ENCODE measurements around the gene SLC7A11.

Gene SLC7A11

DNA sequence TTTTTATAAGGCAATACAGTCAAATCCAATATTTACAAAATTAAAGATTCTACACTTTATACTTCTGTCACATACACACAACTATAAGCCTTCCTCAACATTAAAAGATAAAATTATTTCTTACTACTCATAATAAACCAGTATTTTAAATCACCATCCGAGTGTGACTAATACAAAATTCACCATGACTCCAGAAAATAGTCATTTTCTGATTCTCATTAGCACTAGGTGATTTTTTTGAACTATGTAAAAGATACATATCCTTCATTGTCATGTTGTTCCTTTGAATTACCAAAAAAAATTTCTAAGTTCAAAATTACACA is 646 bp upstream of the SLC7A11 start:
- TF ChIP-seq, protein P1, sequence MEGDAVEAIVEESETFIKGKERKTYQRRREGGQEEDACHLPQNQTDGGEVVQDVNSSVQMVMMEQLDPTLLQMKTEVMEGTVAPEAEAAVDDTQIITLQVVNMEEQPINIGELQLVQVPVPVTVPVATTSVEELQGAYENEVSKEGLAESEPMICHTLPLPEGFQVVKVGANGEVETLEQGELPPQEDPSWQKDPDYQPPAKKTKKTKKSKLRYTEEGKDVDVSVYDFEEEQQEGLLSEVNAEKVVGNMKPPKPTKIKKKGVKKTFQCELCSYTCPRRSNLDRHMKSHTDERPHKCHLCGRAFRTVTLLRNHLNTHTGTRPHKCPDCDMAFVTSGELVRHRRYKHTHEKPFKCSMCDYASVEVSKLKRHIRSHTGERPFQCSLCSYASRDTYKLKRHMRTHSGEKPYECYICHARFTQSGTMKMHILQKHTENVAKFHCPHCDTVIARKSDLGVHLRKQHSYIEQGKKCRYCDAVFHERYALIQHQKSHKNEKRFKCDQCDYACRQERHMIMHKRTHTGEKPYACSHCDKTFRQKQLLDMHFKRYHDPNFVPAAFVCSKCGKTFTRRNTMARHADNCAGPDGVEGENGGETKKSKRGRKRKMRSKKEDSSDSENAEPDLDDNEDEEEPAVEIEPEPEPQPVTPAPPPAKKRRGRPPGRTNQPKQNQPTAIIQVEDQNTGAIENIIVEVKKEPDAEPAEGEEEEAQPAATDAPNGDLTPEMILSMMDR (IDR thresholded peaks at IDR 0.05) = no peak

DNA sequence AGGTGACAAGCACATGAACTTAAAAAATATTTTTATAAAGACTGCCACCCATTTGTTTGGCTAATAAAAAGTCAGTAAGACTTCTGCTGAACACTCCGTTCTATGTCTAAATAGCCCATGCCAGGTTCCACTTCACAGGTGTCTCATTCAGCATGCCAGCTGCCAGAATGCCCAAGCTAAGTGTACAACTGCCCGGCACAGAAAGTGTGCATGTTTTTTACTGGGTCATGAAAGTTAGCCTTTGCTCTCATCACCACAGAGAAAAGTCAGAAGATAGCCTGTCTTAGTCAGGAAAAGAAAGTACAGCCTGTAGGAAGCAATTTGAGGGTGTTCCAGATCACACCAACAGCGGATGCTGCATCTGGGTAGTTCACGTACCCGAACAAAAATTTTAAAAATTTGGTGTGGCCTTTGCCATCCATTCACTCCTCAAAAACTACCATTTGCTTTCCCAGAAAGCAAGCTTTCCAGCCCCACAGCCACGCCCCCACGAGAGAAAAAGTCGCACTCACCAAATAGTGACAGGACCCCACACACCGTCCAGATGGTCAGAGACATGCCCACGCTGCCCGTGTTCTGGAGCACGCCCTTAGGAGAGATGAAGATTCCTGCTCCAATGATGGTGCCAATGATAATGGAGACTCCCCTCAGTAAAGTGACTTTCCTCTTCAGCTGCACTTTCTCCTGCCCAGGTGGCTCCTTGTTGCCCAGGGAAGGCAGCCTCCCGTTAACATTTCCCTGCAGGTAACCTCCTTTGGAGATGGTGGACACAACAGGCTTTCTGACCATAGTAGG is 671 bp downstream of the SLC7A11 start:
- TF ChIP-seq, protein P1 (IDR thresholded peaks at IDR 0.05) = no peak

DNA sequence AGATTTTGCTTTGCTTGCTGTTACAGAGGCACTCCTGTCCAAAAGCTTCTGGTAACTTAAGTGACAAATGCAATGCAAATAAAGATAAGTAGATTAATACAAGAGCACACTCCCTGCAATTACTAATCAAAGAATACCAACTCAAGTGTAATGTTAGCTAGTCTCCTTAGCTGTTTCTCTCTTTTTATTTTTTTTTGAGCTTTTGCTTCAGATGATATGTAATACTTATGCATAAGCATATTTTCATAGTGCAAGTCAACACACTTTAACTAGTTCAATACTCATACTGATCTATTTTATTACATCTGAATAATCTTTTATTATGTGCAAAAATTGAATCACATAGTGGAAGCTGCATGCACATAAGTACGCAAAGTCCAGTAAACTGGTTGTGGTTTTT is 2.7 kb downstream of the SLC7A11 start:
- TF ChIP-seq, protein P1 (IDR thresholded peaks at IDR 0.05) = no peak

DNA sequence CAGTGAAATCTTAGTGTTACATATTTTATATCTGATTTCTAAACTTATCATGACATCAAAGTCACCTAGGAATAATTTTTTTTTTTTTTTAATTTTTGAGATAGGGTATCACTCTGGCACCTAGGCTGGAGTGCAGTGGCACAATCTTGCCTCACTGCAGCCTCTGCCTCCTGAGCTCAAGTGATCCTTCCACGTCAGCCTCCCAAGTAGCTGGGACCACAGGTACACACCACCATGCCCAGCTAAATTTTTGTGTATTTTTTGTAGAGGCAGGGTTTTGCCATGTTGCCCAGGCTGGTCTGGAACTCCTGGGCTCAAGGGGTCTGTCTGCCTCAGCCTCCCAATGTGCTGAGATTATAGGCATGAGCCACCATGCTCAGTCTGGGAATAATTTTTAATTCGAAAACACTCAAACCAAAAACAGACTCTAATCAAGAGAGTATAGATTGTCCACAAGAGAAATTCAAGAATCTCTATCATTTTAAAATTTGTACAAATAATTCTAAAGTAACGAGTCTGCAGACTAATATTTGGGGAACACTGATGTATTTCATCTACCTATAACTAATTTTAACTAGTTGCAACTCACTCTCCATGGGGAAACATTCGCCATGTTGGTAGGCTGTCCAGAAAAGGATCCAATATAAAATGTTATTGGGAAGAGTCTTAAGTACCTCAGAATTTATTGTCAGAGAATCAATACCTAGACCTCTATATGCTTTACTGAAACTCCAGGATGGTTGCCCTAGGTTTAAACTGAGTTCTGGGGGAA is 3.4 kb downstream of the SLC7A11 start:
- TF ChIP-seq, protein P1 (IDR thresholded peaks at IDR 0.05) = no peak

DNA sequence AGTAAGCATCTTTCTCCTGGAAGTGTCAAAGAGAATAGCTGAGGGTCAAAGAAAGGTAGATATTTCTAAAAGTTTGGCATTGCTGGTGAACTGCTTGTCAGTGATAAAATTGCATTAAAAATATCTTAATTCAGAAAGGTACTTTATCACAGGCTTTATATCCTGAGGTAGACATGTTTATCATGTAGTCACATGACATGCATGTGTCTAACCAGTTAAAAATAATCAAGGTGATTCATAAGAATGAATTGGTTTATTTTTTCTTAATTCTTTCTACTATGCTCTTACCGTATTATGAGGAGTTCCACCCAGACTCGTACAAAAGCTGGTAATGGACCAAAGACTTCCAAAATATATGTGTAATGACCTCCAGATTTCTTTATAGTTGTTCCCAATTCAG is 6.1 kb downstream of the SLC7A11 start:
- TF ChIP-seq, protein P1 (IDR thresholded peaks at IDR 0.05) = no peak

DNA sequence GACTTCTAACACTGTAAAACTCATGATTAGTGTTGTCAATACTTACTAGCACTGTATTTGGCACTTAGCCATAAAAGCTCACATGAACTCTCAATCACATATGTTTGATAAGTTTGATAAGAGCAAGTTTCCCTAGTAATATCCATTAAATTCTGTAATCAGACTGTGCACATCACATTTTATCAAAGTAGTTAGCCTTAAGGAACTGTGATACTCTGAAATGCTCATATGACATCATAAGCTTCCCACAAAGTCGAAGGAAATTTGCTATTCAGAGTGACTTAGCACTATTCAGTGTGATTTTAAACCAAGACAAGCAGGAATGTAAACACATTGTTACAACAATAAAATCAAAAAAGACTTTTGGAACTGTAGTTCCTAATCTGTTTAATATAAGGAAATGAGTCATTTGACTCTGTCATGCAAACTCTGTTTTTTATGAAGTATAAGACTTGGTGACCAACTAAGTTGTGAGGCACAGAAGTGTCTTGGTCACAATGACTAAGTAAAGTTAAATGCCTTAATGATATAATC is 6.7 kb downstream of the SLC7A11 start:
- TF ChIP-seq, protein P1 (IDR thresholded peaks at IDR 0.05) = no peak

DNA sequence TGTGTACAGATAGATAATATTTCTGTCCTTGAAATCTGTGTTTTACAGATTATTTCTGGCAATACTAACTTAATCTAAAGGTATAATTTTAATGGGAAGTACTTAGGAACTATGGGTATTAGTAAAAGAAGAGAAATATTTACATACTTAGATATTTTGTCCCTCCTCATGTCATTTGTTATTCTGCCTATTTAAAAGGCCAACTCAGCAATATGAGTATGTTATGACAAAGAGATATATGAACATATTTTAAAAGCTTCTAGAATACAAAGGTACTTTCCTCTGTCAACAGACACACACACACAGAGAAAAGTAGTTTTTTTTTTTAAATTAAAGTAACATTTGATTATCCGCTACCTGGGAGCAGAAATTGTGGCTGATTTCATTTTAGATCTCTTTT is 7.9 kb downstream of the SLC7A11 start:
- TF ChIP-seq, protein P1 (IDR thresholded peaks at IDR 0.05) = no peak

Data from LNCAP (cell line).